ENCODE measurements around the gene CCNE1. TPM values are rescaled to one million over a fixed set of nuclear protein-coding genes. Genes with fewer than 3 reads are reported as not detected.

CCNE1 gene
- total and polyA plus RNA-seq, 9 of the 15 experiments (the other 6 are each of a cell fraction or from before 2014, with no cell fraction given) = 6.2 to 41.0 (median 31.6) TPM

DNA sequence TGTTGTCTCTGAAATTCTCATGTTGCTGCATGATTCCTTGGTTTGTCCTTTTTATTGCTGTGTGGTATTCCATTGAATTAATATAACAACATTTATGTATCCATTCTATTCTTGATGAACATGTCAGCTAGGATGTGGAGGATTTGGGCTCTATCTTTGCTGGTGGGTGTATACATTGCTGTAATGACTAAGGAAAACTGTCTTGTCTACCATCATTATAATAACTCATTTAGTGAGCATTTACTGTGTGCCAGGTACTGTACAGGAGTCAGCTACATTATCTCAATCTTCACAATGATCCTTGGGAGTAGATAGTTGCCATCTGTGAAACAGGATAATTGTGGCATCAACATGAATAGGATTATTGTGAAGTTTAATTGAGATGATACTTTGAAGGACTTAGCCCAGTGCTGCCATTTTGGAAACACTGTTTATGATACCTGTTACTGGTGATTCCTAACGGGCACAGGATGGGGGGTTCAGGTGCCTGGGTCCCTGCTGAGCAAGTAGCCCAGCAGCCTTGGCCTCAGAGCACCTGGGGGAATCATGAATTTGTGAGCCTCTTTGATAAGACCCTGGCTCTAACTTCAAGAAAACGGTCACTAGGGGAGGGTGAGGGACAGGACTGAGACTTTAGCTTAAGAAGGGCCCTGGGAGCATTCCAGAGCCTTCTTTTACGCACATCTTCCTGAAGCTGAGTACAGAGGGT, 1.8 kb upstream of the CCNE1 start (continued):
- TF ChIP-seq, protein P1, sequence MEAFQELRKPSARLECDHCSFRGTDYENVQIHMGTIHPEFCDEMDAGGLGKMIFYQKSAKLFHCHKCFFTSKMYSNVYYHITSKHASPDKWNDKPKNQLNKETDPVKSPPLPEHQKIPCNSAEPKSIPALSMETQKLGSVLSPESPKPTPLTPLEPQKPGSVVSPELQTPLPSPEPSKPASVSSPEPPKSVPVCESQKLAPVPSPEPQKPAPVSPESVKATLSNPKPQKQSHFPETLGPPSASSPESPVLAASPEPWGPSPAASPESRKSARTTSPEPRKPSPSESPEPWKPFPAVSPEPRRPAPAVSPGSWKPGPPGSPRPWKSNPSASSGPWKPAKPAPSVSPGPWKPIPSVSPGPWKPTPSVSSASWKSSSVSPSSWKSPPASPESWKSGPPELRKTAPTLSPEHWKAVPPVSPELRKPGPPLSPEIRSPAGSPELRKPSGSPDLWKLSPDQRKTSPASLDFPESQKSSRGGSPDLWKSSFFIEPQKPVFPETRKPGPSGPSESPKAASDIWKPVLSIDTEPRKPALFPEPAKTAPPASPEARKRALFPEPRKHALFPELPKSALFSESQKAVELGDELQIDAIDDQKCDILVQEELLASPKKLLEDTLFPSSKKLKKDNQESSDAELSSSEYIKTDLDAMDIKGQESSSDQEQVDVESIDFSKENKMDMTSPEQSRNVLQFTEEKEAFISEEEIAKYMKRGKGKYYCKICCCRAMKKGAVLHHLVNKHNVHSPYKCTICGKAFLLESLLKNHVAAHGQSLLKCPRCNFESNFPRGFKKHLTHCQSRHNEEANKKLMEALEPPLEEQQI (IDR thresholded peaks at IDR 0.05) = no peak
- TF ChIP-seq ZBTB8A (IDR thresholded peaks at IDR 0.05; ENCODE audit: partially characterized antibody) (no peak), ZNF224 (CRISPR knock-in tag; IDR thresholded peaks at IDR 0.05) (no peak), ZNF146 (CRISPR knock-in tag; IDR thresholded peaks at IDR 0.05; ENCODE audit: unreplicated experiment) (peak; percentile 53), NFE2 (IDR thresholded peaks at IDR 0.05; ENCODE audit: low read depth) (peak; percentile 17; the same call in 1 of the 2 replicates), MAFG (tag; conservative IDR thresholded peaks at IDR 0.05) (0 out of 2 replicates have a peak, but pooled peaks have one; percentile 9), HDGF (IDR thresholded peaks at IDR 0.05) (no peak), DNMT1 (IDR thresholded peaks at IDR 0.05) (no peak), CAMTA2 (CRISPR knock-in tag; conservative IDR thresholded peaks at IDR 0.05) (no peak)
- TF ChIP-seq, protein P2, sequence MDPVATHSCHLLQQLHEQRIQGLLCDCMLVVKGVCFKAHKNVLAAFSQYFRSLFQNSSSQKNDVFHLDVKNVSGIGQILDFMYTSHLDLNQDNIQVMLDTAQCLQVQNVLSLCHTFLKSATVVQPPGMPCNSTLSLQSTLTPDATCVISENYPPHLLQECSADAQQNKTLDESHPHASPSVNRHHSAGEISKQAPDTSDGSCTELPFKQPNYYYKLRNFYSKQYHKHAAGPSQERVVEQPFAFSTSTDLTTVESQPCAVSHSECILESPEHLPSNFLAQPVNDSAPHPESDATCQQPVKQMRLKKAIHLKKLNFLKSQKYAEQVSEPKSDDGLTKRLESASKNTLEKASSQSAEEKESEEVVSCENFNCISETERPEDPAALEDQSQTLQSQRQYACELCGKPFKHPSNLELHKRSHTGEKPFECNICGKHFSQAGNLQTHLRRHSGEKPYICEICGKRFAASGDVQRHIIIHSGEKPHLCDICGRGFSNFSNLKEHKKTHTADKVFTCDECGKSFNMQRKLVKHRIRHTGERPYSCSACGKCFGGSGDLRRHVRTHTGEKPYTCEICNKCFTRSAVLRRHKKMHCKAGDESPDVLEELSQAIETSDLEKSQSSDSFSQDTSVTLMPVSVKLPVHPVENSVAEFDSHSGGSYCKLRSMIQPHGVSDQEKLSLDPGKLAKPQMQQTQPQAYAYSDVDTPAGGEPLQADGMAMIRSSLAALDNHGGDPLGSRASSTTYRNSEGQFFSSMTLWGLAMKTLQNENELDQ (CRISPR knock-in tag; IDR thresholded peaks at IDR 0.05; ENCODE audit: borderline replicate concordance) = no peak
- TF ChIP-seq, protein P3, sequence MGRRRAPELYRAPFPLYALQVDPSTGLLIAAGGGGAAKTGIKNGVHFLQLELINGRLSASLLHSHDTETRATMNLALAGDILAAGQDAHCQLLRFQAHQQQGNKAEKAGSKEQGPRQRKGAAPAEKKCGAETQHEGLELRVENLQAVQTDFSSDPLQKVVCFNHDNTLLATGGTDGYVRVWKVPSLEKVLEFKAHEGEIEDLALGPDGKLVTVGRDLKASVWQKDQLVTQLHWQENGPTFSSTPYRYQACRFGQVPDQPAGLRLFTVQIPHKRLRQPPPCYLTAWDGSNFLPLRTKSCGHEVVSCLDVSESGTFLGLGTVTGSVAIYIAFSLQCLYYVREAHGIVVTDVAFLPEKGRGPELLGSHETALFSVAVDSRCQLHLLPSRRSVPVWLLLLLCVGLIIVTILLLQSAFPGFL (CRISPR knock-in tag; IDR thresholded peaks at IDR 0.05) = 0 out of 2 replicates have a peak, but pooled peaks have one; percentile 69
- TF ChIP-seq, protein P4, sequence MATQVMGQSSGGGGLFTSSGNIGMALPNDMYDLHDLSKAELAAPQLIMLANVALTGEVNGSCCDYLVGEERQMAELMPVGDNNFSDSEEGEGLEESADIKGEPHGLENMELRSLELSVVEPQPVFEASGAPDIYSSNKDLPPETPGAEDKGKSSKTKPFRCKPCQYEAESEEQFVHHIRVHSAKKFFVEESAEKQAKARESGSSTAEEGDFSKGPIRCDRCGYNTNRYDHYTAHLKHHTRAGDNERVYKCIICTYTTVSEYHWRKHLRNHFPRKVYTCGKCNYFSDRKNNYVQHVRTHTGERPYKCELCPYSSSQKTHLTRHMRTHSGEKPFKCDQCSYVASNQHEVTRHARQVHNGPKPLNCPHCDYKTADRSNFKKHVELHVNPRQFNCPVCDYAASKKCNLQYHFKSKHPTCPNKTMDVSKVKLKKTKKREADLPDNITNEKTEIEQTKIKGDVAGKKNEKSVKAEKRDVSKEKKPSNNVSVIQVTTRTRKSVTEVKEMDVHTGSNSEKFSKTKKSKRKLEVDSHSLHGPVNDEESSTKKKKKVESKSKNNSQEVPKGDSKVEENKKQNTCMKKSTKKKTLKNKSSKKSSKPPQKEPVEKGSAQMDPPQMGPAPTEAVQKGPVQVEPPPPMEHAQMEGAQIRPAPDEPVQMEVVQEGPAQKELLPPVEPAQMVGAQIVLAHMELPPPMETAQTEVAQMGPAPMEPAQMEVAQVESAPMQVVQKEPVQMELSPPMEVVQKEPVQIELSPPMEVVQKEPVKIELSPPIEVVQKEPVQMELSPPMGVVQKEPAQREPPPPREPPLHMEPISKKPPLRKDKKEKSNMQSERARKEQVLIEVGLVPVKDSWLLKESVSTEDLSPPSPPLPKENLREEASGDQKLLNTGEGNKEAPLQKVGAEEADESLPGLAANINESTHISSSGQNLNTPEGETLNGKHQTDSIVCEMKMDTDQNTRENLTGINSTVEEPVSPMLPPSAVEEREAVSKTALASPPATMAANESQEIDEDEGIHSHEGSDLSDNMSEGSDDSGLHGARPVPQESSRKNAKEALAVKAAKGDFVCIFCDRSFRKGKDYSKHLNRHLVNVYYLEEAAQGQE (IDR thresholded peaks at IDR 0.05; ENCODE audit: borderline replicate concordance) = no peak
- TF ChIP-seq, protein P4 (CRISPR knock-in tag; IDR thresholded peaks at IDR 0.05; ENCODE audit: low read depth) = no peak
